Measurements from ENCODE around the gene VBP1.
"Not testable (repeated sequence)": the region's sequence is repeated elsewhere in the genome, so short reads cannot be mapped to it uniquely, and the experiment has no call there.

The VBP1 gene, protein sequence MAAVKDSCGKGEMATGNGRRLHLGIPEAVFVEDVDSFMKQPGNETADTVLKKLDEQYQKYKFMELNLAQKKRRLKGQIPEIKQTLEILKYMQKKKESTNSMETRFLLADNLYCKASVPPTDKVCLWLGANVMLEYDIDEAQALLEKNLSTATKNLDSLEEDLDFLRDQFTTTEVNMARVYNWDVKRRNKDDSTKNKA

DNA sequence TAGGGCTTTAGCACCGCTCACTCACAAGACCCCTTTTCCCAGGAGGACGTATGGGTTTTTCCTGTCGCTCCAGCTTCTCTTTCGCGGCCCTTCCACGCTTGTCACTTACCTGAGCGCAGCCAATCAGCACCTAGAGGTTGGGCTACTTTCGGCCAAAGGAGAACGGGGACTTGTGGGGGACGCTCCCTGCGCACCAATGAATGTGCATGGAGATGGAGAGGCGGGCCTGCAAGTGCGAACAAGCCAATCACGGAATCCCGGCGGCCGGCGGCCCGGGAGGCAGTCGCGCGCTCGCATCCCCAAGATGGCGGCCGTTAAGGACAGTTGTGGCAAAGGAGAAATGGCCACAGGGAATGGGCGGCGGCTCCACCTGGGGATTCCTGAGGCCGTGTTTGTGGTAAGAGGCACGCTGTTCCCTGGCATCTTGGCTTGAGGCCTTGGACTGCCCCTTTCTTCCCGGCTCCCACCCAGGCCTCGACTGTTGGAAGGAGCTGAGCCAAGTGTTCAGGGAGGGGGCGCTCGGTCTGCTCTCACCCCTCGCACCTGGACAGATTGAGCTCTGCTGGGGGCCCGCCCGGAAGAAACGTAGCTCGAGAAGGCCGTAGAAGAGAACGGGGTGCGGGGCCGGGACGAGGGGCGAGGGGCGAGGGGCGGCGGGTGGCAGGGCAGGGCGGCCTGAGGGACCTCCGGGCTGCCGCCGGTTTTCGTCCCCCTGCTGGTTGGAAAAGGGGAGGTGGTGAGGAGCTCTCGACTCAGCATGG lies at the start of gene VBP1:
VBP1 (plus strand) TSS at position 282 of the 761 bp plus-strand sequence; CDS start at position 305, 23 bp downstream.
- DNase-seq: peak; percentile 95

DNA sequence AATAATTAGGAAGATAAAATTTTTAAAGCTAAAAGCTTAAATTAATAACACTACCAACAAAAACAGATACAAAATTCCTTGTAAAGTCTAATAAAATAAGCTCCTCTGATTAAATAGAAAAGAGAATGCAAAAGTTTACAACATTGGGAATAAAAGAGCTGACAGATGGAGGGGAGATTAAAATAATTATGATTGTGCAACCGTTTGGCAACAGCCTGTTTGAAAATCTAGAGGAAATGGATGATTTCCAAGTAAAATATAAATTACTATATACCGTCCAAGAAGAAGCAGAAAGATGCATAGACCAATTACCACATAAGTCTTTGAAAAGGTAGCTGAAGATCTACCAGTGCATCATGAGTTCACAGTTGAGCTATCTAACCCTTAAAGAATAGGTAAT lies 46.4 kb upstream of the VBP1 start:
- DNase-seq: no peak

DNA sequence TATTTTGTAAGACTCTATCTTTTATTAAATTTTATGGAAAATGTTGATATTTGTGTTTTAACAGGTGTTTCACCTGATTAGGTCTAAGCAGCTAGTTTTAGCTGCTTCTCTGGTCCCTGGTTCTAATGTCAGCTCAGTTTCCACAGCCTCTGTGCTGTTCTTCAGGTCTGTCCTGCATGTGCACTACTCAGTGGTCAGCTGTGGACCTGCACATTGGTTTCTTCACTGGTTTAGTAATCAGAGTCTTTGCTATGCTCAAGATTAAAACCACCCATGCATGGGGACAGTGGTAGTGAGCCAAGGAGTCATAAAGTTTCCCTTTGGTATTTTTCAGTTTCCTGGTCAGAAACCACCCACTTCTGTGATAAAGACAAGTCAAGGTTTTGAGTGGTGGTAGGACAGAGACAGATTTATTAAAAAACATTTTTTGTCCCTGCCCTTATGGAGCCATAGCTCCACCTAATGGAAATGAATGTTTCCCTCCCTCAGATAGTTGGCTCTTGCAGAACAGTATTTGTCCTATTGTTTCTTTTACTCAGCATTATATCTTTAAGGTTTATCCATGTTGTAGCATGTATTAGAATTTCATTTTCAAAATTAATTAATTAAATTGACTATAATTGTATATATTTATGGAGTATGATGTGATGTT lies 36.8 kb upstream of the VBP1 start:
- DNase-seq: no peak

DNA sequence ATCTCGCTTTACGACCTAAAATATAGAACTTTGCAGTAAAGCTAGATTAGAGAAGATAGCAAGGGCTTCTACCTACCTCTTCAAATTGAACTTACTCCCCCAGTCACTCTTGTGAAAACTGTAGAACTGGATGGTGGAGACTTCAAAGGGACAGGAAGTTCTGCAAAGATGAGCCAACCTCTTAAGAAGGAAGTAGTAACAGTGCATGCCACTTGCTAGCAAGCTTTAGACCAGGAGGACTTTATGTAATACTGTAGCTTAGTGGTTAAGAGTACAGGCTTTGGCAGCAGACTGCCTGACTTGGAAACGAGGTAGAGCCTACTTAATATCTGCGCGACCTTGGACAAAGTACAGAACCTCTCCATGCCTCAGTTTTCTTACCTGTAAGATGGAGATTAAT lies 27.5 kb upstream of the VBP1 start:
- no peak for DNase-seq

DNA sequence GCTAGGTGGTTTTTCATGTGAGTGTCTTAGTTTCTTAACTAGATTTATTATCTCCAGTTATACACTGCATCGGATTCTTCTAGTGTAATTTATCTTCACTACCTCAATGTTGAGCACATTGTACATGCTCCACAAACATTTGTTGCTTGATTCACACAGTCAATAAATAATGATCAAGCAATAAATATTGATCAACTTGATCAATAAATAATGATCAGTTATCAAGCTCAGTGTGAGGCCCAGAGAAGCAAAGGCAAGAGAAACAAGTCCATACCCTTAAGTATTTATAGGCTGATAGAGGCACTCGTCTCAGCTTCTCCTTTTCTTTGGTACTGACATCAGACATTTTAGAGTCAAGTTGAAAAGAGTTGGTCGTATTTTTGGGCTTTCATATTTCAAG lies 5.1 kb upstream of the VBP1 start:
- DNase-seq: no peak

DNA sequence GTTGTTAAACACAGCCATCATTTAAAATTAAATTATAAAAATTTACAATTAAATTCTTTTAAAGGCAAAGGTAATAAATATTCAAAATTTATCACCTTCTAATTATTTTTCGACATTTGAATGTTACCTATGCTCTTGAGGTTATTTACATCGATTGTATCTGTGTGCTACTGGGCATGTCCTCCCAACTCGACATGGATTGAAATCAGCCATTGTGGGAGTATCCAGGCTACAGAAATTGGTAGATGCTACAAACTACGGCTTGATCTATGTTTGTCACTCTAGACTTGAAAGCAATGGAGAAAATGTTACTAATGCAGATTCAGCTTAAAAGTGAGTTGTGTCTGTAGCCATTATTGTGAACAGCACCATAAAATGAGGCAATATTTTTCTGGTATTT lies 2.5 kb upstream of the VBP1 start:
- no peak for DNase-seq

DNA sequence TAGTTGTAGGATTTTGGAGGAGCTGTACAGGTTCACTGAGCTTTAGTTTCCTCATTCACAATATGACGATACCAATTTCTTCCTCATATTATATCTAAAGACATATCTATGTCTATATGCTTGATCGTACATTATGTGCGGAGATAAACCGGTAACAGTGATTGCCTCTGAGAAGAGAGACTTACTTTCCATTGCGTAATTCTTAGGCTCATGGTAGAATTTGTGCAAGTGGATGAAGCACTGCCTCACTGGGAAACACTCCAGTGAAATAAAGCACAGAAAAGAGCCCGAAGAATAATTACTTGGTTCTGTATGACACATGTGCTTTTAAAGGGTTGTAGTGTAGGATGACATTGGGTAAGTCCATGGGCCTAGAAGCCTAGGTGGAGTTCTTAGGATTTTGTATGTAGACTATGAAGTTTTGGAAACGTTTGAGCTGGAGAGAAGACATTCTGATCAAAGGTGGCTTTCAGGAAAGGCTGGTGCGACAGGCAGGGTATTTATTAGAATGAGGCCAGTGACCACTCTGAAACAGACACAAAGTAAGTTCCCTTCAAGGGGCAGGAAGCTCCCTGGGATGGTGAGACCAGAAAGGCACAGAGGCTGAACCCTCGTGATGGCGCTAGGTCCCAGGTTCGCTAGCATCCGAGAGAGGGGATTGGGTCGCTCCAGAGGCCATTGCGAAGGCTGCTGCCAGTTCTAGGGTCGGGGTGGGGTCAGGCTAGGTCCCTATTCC lies 649 bp upstream of the VBP1 start:
- no peak for DNase-seq

DNA sequence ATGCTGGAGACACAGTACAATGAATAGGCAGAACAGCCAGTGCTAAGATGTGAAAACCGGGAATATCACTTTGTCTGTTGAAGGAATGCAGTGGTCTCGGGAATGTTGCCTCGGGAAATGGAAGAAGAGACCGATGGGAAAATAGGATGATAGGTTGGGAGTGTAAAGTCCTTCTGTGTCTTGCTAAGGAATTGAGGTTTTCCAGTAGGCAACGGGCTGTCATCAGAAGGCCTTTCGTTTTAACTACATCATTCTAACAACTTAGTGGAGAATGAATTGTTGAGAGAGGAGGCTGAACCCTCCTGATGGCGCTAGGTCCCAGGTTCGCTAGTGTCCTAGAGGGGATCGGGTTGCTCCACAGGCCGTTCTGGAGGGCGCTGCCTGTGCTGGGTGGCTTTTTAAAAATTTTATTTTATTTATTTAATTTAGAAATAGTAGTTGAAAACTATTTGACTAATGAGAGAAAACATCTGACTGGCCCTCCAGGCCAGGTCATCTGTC lies 730 bp downstream of the VBP1 start:
- DNase-seq: no peak

DNA sequence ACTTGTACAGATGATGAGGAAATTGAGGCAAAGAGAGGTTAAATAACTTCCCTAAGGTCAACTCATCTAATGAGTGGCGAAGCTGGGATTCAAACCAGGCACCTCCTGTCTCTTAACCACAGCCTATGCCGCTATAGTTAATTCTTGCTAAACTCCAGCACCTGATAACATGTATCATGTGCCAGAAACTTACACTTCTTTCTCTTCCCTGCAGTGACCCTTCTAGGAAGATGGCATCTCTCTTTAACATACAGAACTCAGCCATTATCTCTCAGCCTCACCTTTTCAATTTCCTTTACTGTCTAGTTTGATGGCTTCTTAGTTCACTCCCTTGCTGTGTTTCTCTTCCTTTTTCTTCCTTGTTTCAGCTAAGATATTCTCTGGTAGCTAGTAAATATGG lies 2.5 kb downstream of the VBP1 start:
- DNase-seq: no peak

DNA sequence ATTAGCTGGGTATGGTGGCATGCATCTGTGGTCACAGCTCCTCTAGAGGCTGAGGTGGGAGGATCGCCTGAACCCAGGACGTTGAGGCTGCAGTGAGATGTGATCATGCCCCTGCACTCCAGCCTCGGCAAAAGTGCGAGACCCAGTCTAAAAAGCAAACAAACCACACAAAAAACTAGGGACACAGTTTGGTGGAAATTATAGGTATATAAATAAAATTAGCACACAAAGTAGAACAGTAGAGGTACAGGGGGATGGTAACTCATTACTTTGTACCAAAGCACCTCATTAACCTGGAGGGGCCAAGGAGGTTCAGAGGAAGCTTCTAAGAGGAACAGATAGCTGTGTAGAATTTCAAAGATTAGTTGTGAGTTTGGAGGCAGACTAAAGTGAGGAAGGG lies 5.1 kb downstream of the VBP1 start:
- DNase-seq: no peak

DNA sequence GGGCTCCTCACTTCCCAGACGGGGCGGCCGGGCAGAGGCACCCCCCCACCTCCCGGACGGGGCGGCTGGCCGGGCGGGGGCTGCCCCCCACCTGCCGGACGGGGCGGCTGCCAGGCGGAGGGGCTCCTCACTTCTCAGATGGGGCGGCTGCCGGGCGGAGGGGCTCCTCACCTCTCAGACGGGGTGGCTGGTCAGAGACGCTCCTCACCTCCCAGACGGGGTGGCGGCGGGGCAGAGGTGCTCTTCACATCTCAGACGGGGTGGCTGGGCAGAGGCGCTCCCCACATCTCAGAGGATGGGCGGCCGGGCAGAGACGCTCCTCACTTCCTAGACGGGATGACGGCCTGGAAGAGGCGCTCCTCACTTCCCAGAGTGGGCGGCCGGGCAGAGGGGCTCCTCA lies 7.5 kb downstream of the VBP1 start:
- DNase-seq: not testable (repeated sequence)

DNA sequence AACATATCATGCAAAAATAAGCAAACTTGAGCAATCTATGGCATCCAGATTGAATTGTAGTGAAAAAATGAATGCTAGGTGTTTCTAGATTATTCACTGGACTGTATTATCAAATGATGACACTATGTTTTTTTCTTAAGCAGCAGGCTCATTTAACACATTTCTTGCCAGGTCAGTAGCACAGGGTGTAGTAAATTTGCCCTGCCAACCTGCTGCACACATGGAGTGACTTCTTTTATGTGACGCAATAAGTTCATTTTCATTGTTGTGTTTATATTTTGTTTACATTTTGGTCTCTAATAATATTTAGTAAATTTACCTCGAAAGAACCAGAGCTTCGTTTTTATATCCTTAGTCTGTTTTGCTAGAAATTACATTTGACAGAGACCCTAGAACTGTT lies 9.5 kb downstream of the VBP1 start:
- DNase-seq: no peak

DNA sequence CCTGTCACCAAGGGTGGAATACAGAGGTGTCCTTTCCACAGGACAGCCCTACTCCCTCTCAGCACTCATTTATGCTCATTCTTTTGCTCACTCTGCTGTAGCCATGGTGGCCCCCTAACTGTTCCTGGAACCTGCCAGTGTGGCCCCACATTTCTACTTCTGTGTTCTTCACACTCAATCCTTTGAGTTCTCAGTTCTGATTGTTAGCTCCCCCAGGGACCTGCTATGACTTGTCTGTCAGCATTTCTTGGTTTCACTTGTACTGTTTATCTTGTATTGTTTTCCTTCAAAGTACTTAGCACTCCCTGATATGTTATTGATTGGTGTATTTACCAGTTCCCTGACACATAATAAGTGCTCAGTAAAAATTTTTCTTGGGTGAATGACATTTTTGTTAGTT lies 14.9 kb downstream of the VBP1 start:
- DNase-seq: no peak

DNA sequence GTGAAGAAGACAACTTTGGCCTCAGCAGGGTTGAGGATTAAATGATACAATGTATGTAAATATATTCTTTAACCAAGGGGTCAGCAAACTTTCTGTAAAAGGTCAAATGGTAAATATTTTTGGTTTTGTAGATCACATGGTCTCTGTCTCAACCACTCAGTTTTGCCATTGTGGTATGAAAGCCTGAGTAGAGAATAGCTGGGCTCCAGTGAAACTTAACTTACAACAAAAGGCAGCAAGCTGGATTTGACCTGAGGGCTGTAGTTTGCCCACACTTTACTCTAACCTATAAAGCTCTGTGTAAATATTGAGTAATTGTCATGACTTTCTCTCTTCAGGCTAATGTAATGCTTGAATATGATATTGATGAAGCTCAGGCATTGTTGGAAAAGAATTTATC lies 19.6 kb downstream of the VBP1 start:
- DNase-seq: no peak

DNA sequence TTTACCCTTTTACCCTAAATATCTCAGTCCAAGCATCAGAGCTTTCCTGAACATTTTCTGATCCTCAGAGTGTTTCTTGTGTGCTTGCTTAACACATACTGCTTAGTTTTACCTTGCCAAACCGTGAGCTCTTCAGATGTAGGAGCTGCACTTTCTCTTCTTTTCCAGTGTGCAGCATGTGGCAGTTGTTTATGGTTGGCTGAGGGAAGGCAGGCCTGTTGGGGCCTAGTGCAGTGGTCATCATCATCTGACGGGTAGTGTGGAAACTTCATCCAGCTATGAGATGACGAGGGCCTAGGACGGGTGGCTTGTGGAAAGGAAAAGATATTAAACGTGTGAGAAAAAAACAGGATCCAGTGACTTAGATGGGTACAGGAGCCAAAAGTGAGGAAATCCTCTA lies 21.5 kb downstream of the VBP1 start:
- DNase-seq: no peak

DNA sequence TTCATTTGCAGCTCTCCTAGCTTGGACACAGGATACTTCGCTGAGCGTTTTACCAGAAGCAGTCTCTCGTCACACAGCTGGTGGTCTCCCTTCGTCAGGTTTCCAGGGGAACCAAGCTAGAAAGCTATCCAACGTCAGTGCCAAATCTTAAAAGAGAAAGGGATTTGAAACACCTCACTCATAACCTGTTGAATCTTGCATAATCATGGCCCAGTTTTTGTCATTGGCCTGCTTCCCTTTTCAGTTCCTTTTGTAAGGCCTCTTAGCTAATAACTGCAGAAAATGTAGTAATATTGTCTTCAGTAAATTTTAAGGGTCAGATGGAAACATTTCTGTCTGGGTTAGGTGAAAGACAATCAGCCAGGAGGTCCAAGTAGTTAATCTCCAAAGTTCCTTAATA lies 26.0 kb downstream of the VBP1 start:
- DNase-seq: no peak

DNA sequence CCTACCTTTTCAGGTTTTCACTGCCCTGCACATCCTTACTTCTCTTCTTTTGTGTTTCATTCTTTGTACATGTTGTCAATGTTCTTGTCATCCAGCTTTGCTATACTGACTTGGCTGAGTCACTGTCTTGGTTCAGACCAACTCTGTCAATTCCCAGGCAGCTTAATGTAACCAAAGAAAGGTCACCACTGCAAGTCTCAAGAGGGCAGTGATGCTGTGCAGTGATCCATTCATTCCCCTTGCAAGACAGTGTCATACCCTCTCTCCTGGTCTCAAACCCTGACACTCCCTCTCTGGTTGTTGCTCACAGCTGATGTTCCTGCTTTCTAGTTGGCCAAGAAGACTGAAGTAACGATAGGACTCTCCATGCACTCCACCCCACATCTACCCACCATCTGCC lies 30.5 kb downstream of the VBP1 start:
- DNase-seq: no peak

DNA sequence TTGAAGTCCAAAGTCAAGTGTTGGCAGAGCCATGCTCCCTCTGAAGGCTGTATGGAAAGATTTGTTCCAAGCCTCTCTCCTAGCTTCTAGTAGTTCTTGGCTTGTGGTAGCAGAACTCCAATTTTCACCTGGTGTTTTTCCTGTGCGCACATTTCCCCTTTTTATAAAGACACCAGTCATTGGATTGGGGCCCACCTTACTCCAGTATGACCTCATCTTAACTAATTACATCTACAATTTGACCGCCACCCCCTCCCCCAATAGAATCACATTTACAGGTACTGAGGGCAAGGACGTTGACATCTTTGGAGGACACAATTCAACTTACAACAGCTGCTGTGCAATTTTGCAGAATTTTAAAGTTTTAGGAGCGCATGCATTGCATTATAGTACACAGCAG lies 31.2 kb downstream of the VBP1 start:
- DNase-seq: no peak

DNA sequence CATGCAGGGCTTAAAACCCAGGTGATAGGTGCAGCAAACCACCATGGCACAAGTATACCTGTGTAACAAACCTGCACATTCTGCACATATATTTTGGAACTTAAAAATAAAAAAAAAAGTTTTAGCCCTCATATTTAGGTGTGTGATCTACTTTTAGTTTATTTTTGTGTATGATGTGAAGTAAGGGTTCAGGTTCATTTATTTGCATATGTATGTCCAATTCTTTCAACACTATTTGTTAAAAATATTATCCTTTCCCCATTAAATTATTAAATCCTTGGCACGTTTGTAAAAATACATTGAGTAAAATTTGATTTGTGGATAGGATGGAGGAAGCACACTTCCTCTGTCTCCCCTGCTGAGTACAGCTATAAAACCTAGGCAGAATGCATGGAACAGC lies 35.1 kb downstream of the VBP1 start:
- DNase-seq: no peak

DNA sequence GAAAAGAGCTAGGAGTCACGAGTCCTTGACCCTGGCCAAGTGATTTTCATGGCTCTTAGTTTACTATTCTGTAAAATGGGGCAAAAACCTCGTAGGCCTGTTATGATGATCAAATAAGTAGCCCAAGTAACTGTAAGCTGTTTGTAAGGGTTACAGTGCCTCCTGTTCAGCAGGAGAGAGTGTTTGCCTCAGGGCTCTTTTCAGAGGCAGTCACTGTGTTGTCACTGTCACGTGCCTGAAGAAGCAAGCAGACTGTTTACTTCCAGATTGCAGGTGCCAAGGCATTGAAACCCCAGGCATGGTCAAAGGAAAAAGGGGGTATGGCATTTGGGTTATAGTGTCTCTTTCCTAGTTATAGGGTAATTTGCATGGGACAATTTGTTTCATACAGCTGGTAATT lies 43.5 kb downstream of the VBP1 start:
- no peak for DNase-seq

DNA sequence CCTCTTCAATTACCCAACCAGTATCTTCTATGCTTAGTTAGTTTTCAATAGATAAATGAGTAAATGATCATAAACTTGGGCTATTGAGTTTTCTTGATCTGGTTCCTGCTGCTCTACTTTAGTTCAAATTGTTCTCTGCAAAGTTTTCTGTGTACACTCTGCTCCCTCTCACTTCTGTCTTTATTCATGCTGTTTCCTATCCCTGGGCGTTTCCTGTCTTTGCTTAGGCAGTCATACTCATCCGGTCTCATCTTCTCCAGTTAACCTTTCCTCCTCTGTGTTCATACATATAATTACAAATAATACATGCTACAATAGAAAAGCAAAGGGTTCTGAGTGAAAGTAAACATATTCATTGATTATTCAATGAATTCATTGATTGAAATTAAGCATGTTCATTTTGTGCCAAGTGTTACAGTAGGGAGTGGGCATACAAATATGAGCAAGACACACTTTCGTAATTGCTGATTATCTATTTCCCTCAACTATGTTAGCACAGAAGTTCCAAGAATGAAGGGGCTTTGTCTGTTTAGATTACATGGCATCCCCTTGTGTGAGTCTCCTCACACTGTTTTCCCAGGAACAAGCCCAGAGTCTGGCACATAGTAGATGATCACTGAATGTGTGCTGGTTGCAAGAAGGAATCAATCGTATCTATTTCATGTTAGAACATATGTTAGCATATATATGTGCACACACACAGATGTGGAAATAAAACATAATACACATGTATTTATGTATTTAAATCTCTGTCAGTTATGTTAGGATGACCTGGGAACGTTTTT lies 46.9 kb downstream of the VBP1 start:
- DNase-seq: no peak

DNA sequence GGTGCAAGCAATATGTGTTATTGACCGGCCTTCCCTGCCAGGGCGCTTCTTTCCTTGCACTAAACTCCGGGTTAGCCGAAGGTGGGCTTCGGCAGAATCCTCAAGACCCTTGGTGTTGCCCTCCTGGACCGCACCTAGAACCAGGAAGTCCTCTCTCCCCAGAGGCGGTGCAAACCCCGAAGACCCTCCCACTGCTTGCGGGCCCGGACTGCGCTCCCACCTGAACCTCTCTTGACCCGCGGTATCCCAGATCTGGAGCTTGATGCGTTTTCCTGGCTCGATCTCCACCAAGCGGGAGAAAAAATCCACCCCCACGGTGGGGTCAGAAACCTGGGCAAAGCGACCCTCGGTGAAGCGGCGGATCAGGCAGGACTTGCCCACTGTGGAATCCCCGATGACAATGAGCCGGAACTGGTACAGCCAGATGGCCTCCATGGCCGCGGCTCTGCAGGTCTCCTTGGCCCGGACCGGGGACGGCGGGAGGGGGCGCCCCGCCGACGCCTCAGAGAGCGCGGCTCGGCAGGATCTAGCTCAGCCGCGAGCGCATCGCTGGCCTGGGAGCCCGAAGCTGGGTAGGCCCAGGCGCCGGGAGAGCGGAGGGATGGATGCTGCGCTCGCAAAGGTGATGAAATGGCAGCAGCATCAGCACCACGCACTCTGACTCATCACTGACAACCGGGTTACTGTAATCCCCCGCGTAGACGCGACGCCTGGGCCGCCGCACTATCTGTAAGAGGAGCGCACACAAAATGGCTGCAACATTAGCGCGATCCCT lies 47.8 kb downstream of the VBP1 start, which contains the start of gene RAB39B:
RAB39B (minus strand) TSS at position 638 of the 775 bp plus-strand sequence; CDS start at position 435, 203 bp downstream.
- peak; percentile 23 for DNase-seq
